Lower leg skin (tissue), 4 donors: ENCODE data around the gene DHX34. TPM values are rescaled to one million over a fixed set of nuclear protein-coding genes. Genes with fewer than 3 reads are reported as not detected.

Source experiments
- DNase-seq, 2 donors: peaks; one replicate each; pipeline ENCODE4 v3.0.0-alpha.2; 2019; ENCODE audit warnings: low spot score in 2 of 2
- H3K4me3 ChIP-seq: fragments of 200-600 bp; sonication (generic); 2 replicates; pipeline ENCODE4 v1.5.1; 2017; ENCODE audit warnings: mild to moderate bottlenecking, low read depth; ENCODE audit not compliant: poor library complexity, severe bottlenecking
- CTCF ChIP-seq, 3 donors: fragments of 450-650 bp; IDR thresholded peaks; one replicate each; pipeline ENCODE4 v1.5.1; 2016; ENCODE audit warnings: antibody characterized with exemption in 3 of 3, mild to moderate bottlenecking in 3 of 3, moderate library complexity in 2 of 3
- POLR2A ChIP-seq, 2 donors: fragments of 450-650 bp; IDR thresholded peaks; one replicate each; pipeline ENCODE4 v1.6.1; 2016 to 2017; ENCODE audit warnings: antibody characterized with exemption in 2 of 2, mild to moderate bottlenecking in 1 of 2, moderate library complexity in 1 of 2
- WGBS, 2 donors: methylation state at CpG; one replicate each; pipeline ENCODE4 v1.1.5; 2018; 5-methylcytosine and 5-hydroxymethylcytosine counted together
- intact Hi-C: fragments of 100-400 bp; cut with DNase I; formaldehyde crosslinking; loops from one replicate; pipeline ENCODE4 v1.15.0; 2023; ENCODE audit warnings: low total_unique reads
- total RNA-seq, 4 donors: library from RNA; depleted of rRNA; stranded (reverse); fragments of >200 nt; gene quantifications; one replicate each; pipeline ENCODE4 v1.1.0, GENCODE V29; 2016

The DHX34 gene
- total RNA-seq, 4 donors from 2014 or later, result 11.1 to 28.7 (median 18.9) TPM

GRCh38 chr19:47374876-47375693 is 26.0 kb downstream of the DHX34 start:
- intact Hi-C loops, result no loop called here
- WGBS, 2 donors, result 96% methylated on average over 21 to 27 of the region's 30 CpGs
- no peak for TF ChIP-seq CTCF (IDR thresholded peaks at IDR 0.05)
- no peak for TF ChIP-seq POLR2A (IDR thresholded peaks at IDR 0.05)
- no peak overlapping the region for H3K4me3 ChIP-seq
- no peak for DNase-seq

- no peak for TF ChIP-seq CTCF (IDR thresholded peaks at IDR 0.05)
- no peak for TF ChIP-seq POLR2A (IDR thresholded peaks at IDR 0.05)
- H3K4me3 ChIP-seq, result no peak overlapping the region
- no peak for DNase-seq
- intact Hi-C loops, result no loop called here
- WGBS, 2 donors, result 92 to 96% methylated on average over 21 to 23 of the region's 30 CpGs
These were observed 26.8 kb downstream of the DHX34 start for GRCh38 chr19:47375694-47376588.

- no peak for DNase-seq
- H3K4me3 ChIP-seq, result no peak overlapping the region
- intact Hi-C loops, result no loop called here
- WGBS, 2 donors, result 92 to 96% methylated on average over 10 to 16 of the region's 16 CpGs
- TF ChIP-seq CTCF (IDR thresholded peaks at IDR 0.05), result no peak
- no peak for TF ChIP-seq POLR2A (IDR thresholded peaks at IDR 0.05)
These were observed 27.6 kb downstream of the DHX34 start for GRCh38 chr19:47376589-47377144.

- 72 to 75% methylated on average over 8 to 16 of the region's 16 CpGs for WGBS, 2 donors
- no peak for TF ChIP-seq POLR2A (IDR thresholded peaks at IDR 0.05)
- TF ChIP-seq CTCF (IDR thresholded peaks at IDR 0.05), result no peak
- no peak for DNase-seq
- intact Hi-C loops, result no loop called here
- H3K4me3 ChIP-seq, result no peak overlapping the region
These were observed 28.1 kb downstream of the DHX34 start for GRCh38 chr19:47377208-47377701.

GRCh38 chr19:47377801-47378200 is 28.7 kb downstream of the DHX34 start:
- 80 to 86% methylated on average over 11 to 12 of the region's 12 CpGs for WGBS, 2 donors
- intact Hi-C loops, result no loop called here
- no peak for DNase-seq
- no peak overlapping the region for H3K4me3 ChIP-seq
- TF ChIP-seq CTCF (IDR thresholded peaks at IDR 0.05) (no peak), POLR2A (IDR thresholded peaks at IDR 0.05) (no peak)
